AG04449 (cell line): Measurements from ENCODE around the gene MAP4K4.

Source experiments
- CTCF ChIA-PET: fragments of 350-600 bp; formaldehyde crosslinking; extraction: SDS; loops from one replicate; lab custom pipeline; 2021; ENCODE audit warnings: antibody characterized with exemption; lab: Yijun Ruan, JAX
- POLR2A ChIA-PET: fragments of 400-600, 350-600 bp; formaldehyde crosslinking; extraction: SDS; loops from one replicate; lab custom pipeline; 2020; ENCODE audit warnings: antibody characterized with exemption, inconsistent platforms; lab: Yijun Ruan, JAX
- DNase-seq: peaks from one replicate; pipeline ENCODE4 v3.0.0-alpha.2; 2010; ENCODE audit warnings: low read depth, low spot score
- H3K4me3 ChIP-seq: 2 replicates; pipeline ENCODE4 v1.5.1; 2011; ENCODE audit warnings: low read depth, mild to moderate bottlenecking, control low read depth, low read length
- CTCF ChIP-seq: IDR thresholded peaks from one replicate; pipeline ENCODE4 v1.5.1; 2011; ENCODE audit warnings: mild to moderate bottlenecking, moderate library complexity, low read length, control low read depth, inconsistent platforms; ENCODE audit not compliant: insufficient read depth; ENCODE audit errors: missing control alignments

MAP4K4 gene

GRCh38 chr2:101696272-101697123 is 1.0 kb upstream of the MAP4K4 start:
- ChIA-PET POLR2A (interaction anchor here (0.7 to 1.3 kb wide), 8 partner anchors 14 to 317 kb away, joined by 3 to 5 read pairs (median 3); no protein-coding TSS in a partner anchor), CTCF (interaction anchor here (0.6 to 4.6 kb wide), 13 partner anchors 7 to 355 kb away, joined by 3 to 53 read pairs (median 3); no protein-coding TSS in a partner anchor)
- no peak for TF ChIP-seq CTCF
- no peak for DNase-seq
- H3K4me3 ChIP-seq: peak overlapping the region; percentile 83

DNA sequence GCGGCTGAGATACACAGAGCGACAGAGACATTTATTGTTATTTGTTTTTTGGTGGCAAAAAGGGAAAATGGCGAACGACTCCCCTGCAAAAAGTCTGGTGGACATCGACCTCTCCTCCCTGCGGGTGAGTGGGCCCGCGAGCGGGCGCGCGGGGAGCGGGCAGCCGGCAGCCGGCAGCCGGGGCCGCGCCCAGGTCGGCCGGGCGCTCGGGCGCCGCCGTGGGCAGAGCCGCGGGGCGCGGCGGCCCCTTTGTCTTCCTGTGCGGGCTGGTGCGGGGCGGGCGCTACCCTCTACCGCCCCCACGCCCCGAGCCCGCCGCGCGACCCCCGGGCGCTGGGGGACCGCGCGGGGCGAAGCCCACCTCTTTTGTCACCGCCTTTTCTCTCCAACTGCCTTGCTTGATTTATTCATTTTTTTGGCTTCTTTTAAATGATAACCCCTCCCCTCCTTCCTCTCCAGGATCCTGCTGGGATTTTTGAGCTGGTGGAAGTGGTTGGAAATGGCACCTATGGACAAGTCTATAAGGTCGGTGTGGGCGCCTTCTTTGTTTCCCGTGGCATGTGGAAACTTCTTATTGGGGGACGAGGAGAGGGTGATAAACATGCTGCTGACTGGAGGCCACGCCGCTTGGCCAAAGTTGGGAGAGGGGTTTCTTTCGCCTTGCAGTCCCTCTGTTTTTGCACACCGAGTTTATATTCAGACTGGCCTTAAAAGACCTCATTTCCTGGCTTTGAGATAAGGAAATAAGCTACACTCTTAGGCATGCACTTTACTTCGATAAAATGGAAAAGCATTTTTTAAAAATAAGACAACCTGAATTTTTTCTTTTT is 722 bp downstream of the MAP4K4 start:
- ChIA-PET POLR2A (interaction anchor here (0.8 to 1.3 kb wide), 5 partner anchors 48 to 318 kb away, joined by 3 to 5 read pairs (median 4); no protein-coding TSS in a partner anchor), CTCF (interaction anchor here (0.6 to 4.6 kb wide), 17 partner anchors 9 to 280 kb away, joined by 3 to 53 read pairs (median 3); no protein-coding TSS in a partner anchor)
- H3K4me3 ChIP-seq: peak overlapping the region; percentile 83
- no peak for DNase-seq
- no peak for TF ChIP-seq CTCF

- ChIA-PET POLR2A (interaction anchor here (1.1 to 1.3 kb wide), 3 partner anchors 12 to 129 kb away, joined by 4 to 6 read pairs (median 6); no protein-coding TSS in a partner anchor), CTCF (interaction anchor here (0.6 to 4.6 kb wide), 15 partner anchors 11 to 281 kb away, joined by 3 to 53 read pairs (median 3); no protein-coding TSS in a partner anchor)
- H3K4me3 ChIP-seq: peak overlapping the region; percentile 83
- no peak for TF ChIP-seq CTCF
- no peak for DNase-seq
Measured at GRCh38 chr2:101698844-101699754, 1.6 kb downstream of the MAP4K4 start.

GRCh38 chr2:101699755-101700461 is 2.4 kb downstream of the MAP4K4 start:
- H3K4me3 ChIP-seq: peak overlapping the region; percentile 83
- DNase-seq: no peak
- ChIA-PET CTCF (interaction anchor here (0.6 to 4.6 kb wide), 12 partner anchors 9 to 357 kb away, joined by 3 to 53 read pairs (median 4); no protein-coding TSS in a partner anchor), POLR2A (interaction anchor here (1.0 to 1.3 kb wide), 5 partner anchors 11 to 225 kb away, joined by 3 to 6 read pairs (median 4); partner anchors contain the start of gene RFX8)
- TF ChIP-seq CTCF: no peak

DNA sequence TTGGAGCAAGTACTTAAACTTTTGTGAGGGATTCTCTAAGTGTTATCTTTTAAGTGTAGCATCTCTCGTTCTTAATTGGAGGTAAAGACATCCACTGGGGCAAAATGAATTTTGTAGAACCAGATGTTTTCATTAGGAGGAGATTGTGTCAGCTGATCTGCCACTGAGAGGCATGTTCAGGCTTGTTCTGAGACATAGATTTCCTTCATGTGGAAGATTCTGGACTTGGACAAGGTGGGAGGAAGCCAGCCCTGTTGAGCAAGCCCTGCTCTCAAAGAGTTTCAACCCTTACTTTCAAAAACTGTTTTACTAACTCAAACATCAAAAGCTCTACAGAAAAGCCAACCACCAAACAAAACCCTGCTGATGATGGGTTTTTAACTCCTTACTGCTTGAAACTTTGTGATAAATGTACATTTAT is 6.5 kb downstream of the MAP4K4 start:
- DNase-seq: peak; percentile 28
- POLR2A ChIA-PET: no interaction called here

More for the DNA sequence above, 6.5 kb downstream of the MAP4K4 start:
- H3K4me3 ChIP-seq: no peak overlapping the region
- TF ChIP-seq CTCF: no peak
- CTCF ChIA-PET: interaction anchor here (1.3 to 1.7 kb wide), 3 partner anchors 12 to 362 kb away, joined by 3 to 4 read pairs (median 4); no protein-coding TSS in a partner anchor
